IPS-20b (cell line): ENCODE data around the gene OR10H5.
"Not testable (repeated sequence)": the region's sequence is repeated elsewhere in the genome, so short reads cannot be mapped to it uniquely, and the experiment has no call there.

Source experiments
- H3K27ac ChIP-seq: one replicate; pipeline ENCODE4 v1.5.1; 2013; ENCODE audit warnings: low read length
- H3K27me3 ChIP-seq: 2 replicates; pipeline ENCODE4 v1.6.1; 2013; ENCODE audit warnings: mild to moderate bottlenecking, low read length, inconsistent platforms; ENCODE audit not compliant: insufficient read depth
- H3K36me3 ChIP-seq: 2 replicates; pipeline ENCODE4 v1.6.1; 2013; ENCODE audit warnings: low read depth, mild to moderate bottlenecking, inconsistent platforms, low read length, moderate library complexity; ENCODE audit not compliant: insufficient read depth
- H3K4me1 ChIP-seq: 2 replicates; pipeline ENCODE4 v1.6.1; 2013; ENCODE audit warnings: mild to moderate bottlenecking, control low read depth, inconsistent platforms, low read length, moderate library complexity; ENCODE audit not compliant: insufficient read depth
- H3K4me3 ChIP-seq: 2 replicates; pipeline ENCODE4 v1.5.1; 2013; ENCODE audit warnings: mild to moderate bottlenecking, low read length, inconsistent platforms
- H3K9ac ChIP-seq: 2 replicates; pipeline ENCODE4 v1.6.1; 2013; ENCODE audit warnings: low read depth, mild to moderate bottlenecking, inconsistent platforms, low read length, moderate library complexity
- H3K9me3 ChIP-seq: 2 replicates; pipeline ENCODE4 v1.6.1; 2013; ENCODE audit warnings: mild to moderate bottlenecking, low read depth, low read length, inconsistent platforms; ENCODE audit not compliant: insufficient read depth

The OR10H5 gene

GRCh38 chr19:15813916-15814315 is 26.5 kb downstream of the OR10H5 start:
- no peak overlapping the region for H3K9ac ChIP-seq
- H3K4me1 ChIP-seq, result no peaks in the 10 kb centered on the region
- H3K36me3 ChIP-seq, result no peaks in the 10 kb centered on the region
- H3K9me3 ChIP-seq, result peaks cover 92% of the 10 kb centered on the region
- no peaks in the 10 kb centered on the region for H3K27me3 ChIP-seq
- H3K27ac ChIP-seq, result no peak overlapping the region
- no peak overlapping the region for H3K4me3 ChIP-seq

GRCh38 chr19:15815306-15815705 is 27.8 kb downstream of the OR10H5 start, which contains the start of gene OR10H1:
Gene OR10H1, minus strand, starts transcription at chr19:15815664. Its CDS starts 7,627 bp downstream, at chr19:15808037.
- no peak within 1 kb of the TSS for H3K4me3 ChIP-seq
- H3K9me3 ChIP-seq, result peaks cover 92% of the 10 kb centered on the region
- H3K4me1 ChIP-seq, result no peaks in the 10 kb centered on the region
- no peak within 1 kb of the TSS for H3K27ac ChIP-seq
- H3K36me3 ChIP-seq, result no peaks in the 10 kb centered on the region
- H3K27me3 ChIP-seq, result no peaks in the 10 kb centered on the region
- no peak within 1 kb of the TSS for H3K9ac ChIP-seq

- Histone ChIP-seq H3K36me3 (no peaks in the 10 kb centered on the region), H3K9me3 (peaks cover 87% of the 10 kb centered on the region), H3K9ac (no peak overlapping the region), H3K27me3 (no peaks in the 10 kb centered on the region), H3K4me3 (no peak overlapping the region), H3K4me1 (no peaks in the 10 kb centered on the region), H3K27ac (no peak overlapping the region)
These were observed 33.2 kb downstream of the OR10H5 start for GRCh38 chr19:15820646-15821045.

GRCh38 chr19:15825753-15826152 is 38.3 kb downstream of the OR10H5 start:
- Histone ChIP-seq H3K4me3 (no peak overlapping the region), H3K27me3 (no peaks in the 10 kb centered on the region), H3K4me1 (no peaks in the 10 kb centered on the region), H3K9me3 (peaks cover 88% of the 10 kb centered on the region), H3K36me3 (no peaks in the 10 kb centered on the region), H3K27ac (no peak overlapping the region), H3K9ac (no peak overlapping the region)

GRCh38 chr19:15828121-15828610 is 40.7 kb downstream of the OR10H5 start:
- Histone ChIP-seq H3K4me1 (no peaks in the 10 kb centered on the region), H3K27ac (no peak overlapping the region), H3K9ac (no peak overlapping the region), H3K9me3 (peaks cover 92% of the 10 kb centered on the region), H3K27me3 (no peaks in the 10 kb centered on the region), H3K4me3 (no peak overlapping the region), H3K36me3 (no peaks in the 10 kb centered on the region)

- H3K9me3 ChIP-seq, result peaks cover 93% of the 10 kb centered on the region
- not testable (repeated sequence) for H3K9ac ChIP-seq, H3K27ac ChIP-seq, H3K4me1 ChIP-seq, H3K27me3 ChIP-seq, H3K36me3 ChIP-seq, H3K4me3 ChIP-seq
These were observed 41.3 kb downstream of the OR10H5 start for GRCh38 chr19:15828611-15829305.

- no peaks in the 10 kb centered on the region for H3K36me3 ChIP-seq
- no peak overlapping the region for H3K27ac ChIP-seq
- no peak overlapping the region for H3K4me3 ChIP-seq
- H3K4me1 ChIP-seq, result no peaks in the 10 kb centered on the region
- H3K9ac ChIP-seq, result no peak overlapping the region
- H3K27me3 ChIP-seq, result no peaks in the 10 kb centered on the region
- H3K9me3 ChIP-seq, result peaks cover 92% of the 10 kb centered on the region
These were observed 41.8 kb downstream of the OR10H5 start for GRCh38 chr19:15829306-15829698.

- H3K27ac ChIP-seq, result no peak overlapping the region
- peaks cover 92% of the 10 kb centered on the region for H3K9me3 ChIP-seq
- H3K4me3 ChIP-seq, result no peak overlapping the region
- no peaks in the 10 kb centered on the region for H3K27me3 ChIP-seq
- H3K36me3 ChIP-seq, result no peaks in the 10 kb centered on the region
- no peak overlapping the region for H3K9ac ChIP-seq
- H3K4me1 ChIP-seq, result no peaks in the 10 kb centered on the region
These were observed 42.3 kb downstream of the OR10H5 start for GRCh38 chr19:15829786-15830185.

- Histone ChIP-seq H3K27ac (no peak overlapping the region), H3K9me3 (peaks cover 94% of the 10 kb centered on the region), H3K27me3 (no peaks in the 10 kb centered on the region), H3K4me3 (no peak overlapping the region), H3K9ac (no peak overlapping the region), H3K36me3 (no peaks in the 10 kb centered on the region), H3K4me1 (no peaks in the 10 kb centered on the region)
These were observed 44.2 kb downstream of the OR10H5 start for GRCh38 chr19:15831626-15832025.

- H3K9me3 ChIP-seq, result peaks cover 94% of the 10 kb centered on the region
- H3K9ac ChIP-seq, H3K4me1 ChIP-seq, H3K27ac ChIP-seq, H3K36me3 ChIP-seq, H3K4me3 ChIP-seq, H3K27me3 ChIP-seq: not testable (repeated sequence)
These were observed 46.8 kb downstream of the OR10H5 start for GRCh38 chr19:15834232-15834631.

GRCh38 chr19:15835565-15836329 is 48.3 kb downstream of the OR10H5 start:
- H3K27me3 ChIP-seq, H3K9ac ChIP-seq, H3K4me1 ChIP-seq, H3K27ac ChIP-seq, H3K4me3 ChIP-seq, H3K36me3 ChIP-seq: not testable (repeated sequence)
- peaks cover 90% of the 10 kb centered on the region for H3K9me3 ChIP-seq
